HG03045 (cell line): Measurements from ENCODE around the gene SPACA9.

Experiments
- ATAC-seq: cut with Tn5 transposase; IDR thresholded peaks from one replicate; pipeline ENCODE4 v1.9.1; 2021; ENCODE audit warnings: mild to moderate bottlenecking, moderate library complexity; ENCODE audit not compliant: unreplicated experiment

Gene SPACA9

GRCh38 chr9:132935026-132935425 is 56.3 kb downstream of the SPACA9 start:
- ATAC-seq: no peak

GRCh38 chr9:132937463-132937901 is 58.8 kb downstream of the SPACA9 start:
- ATAC-seq: no peak

- no peak for ATAC-seq
These were observed 60.5 kb downstream of the SPACA9 start for GRCh38 chr9:132939169-132939568.
